WTC11 (cell line): ENCODE data around the gene COPB2. TPM values are rescaled to one million over a fixed set of nuclear protein-coding genes. Genes with fewer than 3 reads are reported as not detected.
A peak's percentile ranks its signal among the peaks of the same experiment; 100 is the strongest.

Source experiments
- ATAC-seq: fragments of 200-7000 bp; cut with Tn5 transposase; 2 replicates; pipeline ENCODE4 v1.10.0; 2021; ENCODE audit warnings: mild to moderate bottlenecking, moderate library complexity
- CTCF ChIA-PET: fragments of 300-600 bp; sonication (Branson Sonifier 250); formaldehyde crosslinking; loops from one replicate; lab custom pipeline; 2021; ENCODE audit warnings: antibody characterized with exemption; lab: Charles Lee
- POLR2A ChIA-PET: fragments of 350-600 bp; sonication (Branson Sonifier 250); formaldehyde crosslinking; loops from one replicate; lab custom pipeline; 2021; ENCODE audit warnings: antibody characterized with exemption; lab: Charles Lee
- DNase-seq: peaks from one replicate; pipeline ENCODE4 v3.0.0; 2021; ENCODE audit warnings: low spot score
- H3K27ac Mint-ChIP-seq: 2 replicates; pipeline ENCODE4 v1.8.0; 2021; ENCODE audit warnings: mixed read lengths
- H3K27me3 Mint-ChIP-seq: 2 replicates; pipeline ENCODE4 v1.8.0; 2021; ENCODE audit warnings: low read depth, mild to moderate bottlenecking, moderate library complexity, mixed read lengths
- H3K36me3 Mint-ChIP-seq: 2 replicates; pipeline ENCODE4 v1.8.0; 2021; ENCODE audit warnings: mixed read lengths
- H3K4me1 Mint-ChIP-seq: 2 replicates; pipeline ENCODE4 v1.8.0; 2022; ENCODE audit warnings: mixed read lengths
- H3K4me3 Mint-ChIP-seq: 2 replicates; pipeline ENCODE4 v1.8.0; 2021; ENCODE audit warnings: mild to moderate bottlenecking, moderate library complexity, mixed read lengths
- H3K9me3 Mint-ChIP-seq: 2 replicates; pipeline ENCODE4 v1.8.0; 2021; ENCODE audit warnings: mixed read lengths
- ATF1 ChIP-seq: sonication (generic); formaldehyde crosslinking; IDR thresholded peaks from 2 replicates; pipeline ENCODE4 v1.8.1; 2023; ENCODE audit warnings: mild to moderate bottlenecking, moderate library complexity, missing genetic modification reagents
- ATF6 ChIP-seq: sonication (generic); formaldehyde crosslinking; IDR thresholded peaks from 2 replicates; pipeline ENCODE4 v1.8.1; 2023; ENCODE audit warnings: mild to moderate bottlenecking, missing genetic modification reagents
- CREM ChIP-seq: sonication (generic); formaldehyde crosslinking; IDR thresholded peaks from 2 replicates; pipeline ENCODE4 v1.8.1; 2022; ENCODE audit warnings: mild to moderate bottlenecking, missing genetic modification reagents, moderate library complexity
- CTCF ChIP-seq: fragments of 200-600 bp; IDR thresholded peaks from 2 replicates; pipeline ENCODE4 v1.8.0; 2022; ENCODE audit warnings: antibody characterized with exemption
- E2F1 ChIP-seq: sonication (generic); formaldehyde crosslinking; IDR thresholded peaks from 2 replicates; pipeline ENCODE4 v1.8.0; 2022; ENCODE audit warnings: mild to moderate bottlenecking, missing genetic modification reagents
- ETV6 ChIP-seq: sonication (generic); formaldehyde crosslinking; IDR thresholded peaks from 2 replicates; pipeline ENCODE4 v1.8.1; 2022; ENCODE audit warnings: mild to moderate bottlenecking, missing genetic modification reagents
- GRHL2 ChIP-seq: fragments of 250-450 bp; sonication (Bioruptor Pico); IDR thresholded peaks from 2 replicates; pipeline ENCODE4 v1.8.0; 2022; ENCODE audit warnings: mild to moderate bottlenecking, moderate library complexity; ENCODE audit not compliant: insufficient replicate concordance, severe bottlenecking
- JAZF1 ChIP-seq: fragments of 250-450 bp; sonication (Bioruptor Pico); IDR thresholded peaks from 2 replicates; pipeline ENCODE4 v1.9.0; 2021; ENCODE audit warnings: moderate library complexity, mild to moderate bottlenecking, inconsistent platforms
- JUN ChIP-seq: sonication (generic); formaldehyde crosslinking; IDR thresholded peaks from 2 replicates; pipeline ENCODE4 v1.8.0; 2023; ENCODE audit warnings: mild to moderate bottlenecking, missing genetic modification reagents
- PRDM15 ChIP-seq: sonication (generic); formaldehyde crosslinking; IDR thresholded peaks from 2 replicates; pipeline ENCODE4 v1.8.0; 2022; ENCODE audit warnings: missing genetic modification reagents
- PRRX2 ChIP-seq: fragments of 250-450 bp; sonication (Bioruptor Pico); IDR thresholded peaks from 2 replicates; pipeline ENCODE4 v1.8.0; 2021; ENCODE audit warnings: mild to moderate bottlenecking
- TEAD1 ChIP-seq: sonication (generic); formaldehyde crosslinking; IDR thresholded peaks from 2 replicates; pipeline ENCODE4 v1.8.0; 2022; ENCODE audit warnings: mild to moderate bottlenecking, missing genetic modification reagents
- USF2 ChIP-seq: sonication (generic); formaldehyde crosslinking; IDR thresholded peaks from 2 replicates; pipeline ENCODE4 v1.8.1; 2023; ENCODE audit warnings: mild to moderate bottlenecking, missing genetic modification reagents, moderate library complexity
- ZBTB43 ChIP-seq: sonication (generic); formaldehyde crosslinking; IDR thresholded peaks from 2 replicates; pipeline ENCODE4 v1.8.1; 2023; ENCODE audit warnings: mild to moderate bottlenecking, missing genetic modification reagents
- ZNF263 ChIP-seq: sonication (generic); formaldehyde crosslinking; IDR thresholded peaks from 2 replicates; pipeline ENCODE4 v1.8.1; 2022; ENCODE audit warnings: low read depth, mild to moderate bottlenecking, moderate library complexity, missing genetic modification reagents
- ZNF423 ChIP-seq: fragments of 250-450 bp; sonication (Bioruptor Pico); IDR thresholded peaks from 2 replicates; pipeline ENCODE4 v2.1.2; 2022; ENCODE audit warnings: mild to moderate bottlenecking, moderate library complexity
- ZNF532 ChIP-seq: fragments of 250-450 bp; sonication (Bioruptor Pico); IDR thresholded peaks from 2 replicates; pipeline ENCODE4 v1.9.0; 2021; ENCODE audit warnings: mild to moderate bottlenecking, borderline replicate concordance
- ZSCAN18 ChIP-seq: fragments of 250-450 bp; sonication (Bioruptor Pico); IDR thresholded peaks from 2 replicates; pipeline ENCODE4 v2.1.2; 2022; ENCODE audit warnings: mild to moderate bottlenecking, moderate library complexity
- total RNA-seq: library from RNA; stranded (reverse); gene quantifications from 3 replicates; pipeline ENCODE4 v1.2.3, GENCODE V29; 2021

Gene COPB2
- total RNA-seq, 1 experiment from 2014 or later, result 141 TPM

- Mint-ChIP-seq H3K36me3 (peaks cover 2% of the 10 kb centered on the region; the same call in 1 of the 2 replicates), H3K9me3 (no peaks in the 10 kb centered on the region), H3K4me3 (no peak overlapping the region), H3K27me3 (no peaks in the 10 kb centered on the region), H3K4me1 (peaks cover 15% of the 10 kb centered on the region), H3K27ac (no peak overlapping the region)
- ChIA-PET CTCF (no interaction called here), POLR2A (no interaction called here)
- peak; percentile 60; the same call in 1 of the 2 replicates for ATAC-seq
- DNase-seq, result no peak
- no peak for TF ChIP-seq ZBTB43 (CRISPR knock-in tag)
- no peak for TF ChIP-seq ETV6 (CRISPR knock-in tag)
- no peak for TF ChIP-seq ZSCAN18 (CRISPR knock-in tag)
- TF ChIP-seq JAZF1 (CRISPR knock-in tag), result no peak
- TF ChIP-seq GRHL2, result no peak
- TF ChIP-seq ATF6 (CRISPR knock-in tag), result no peak
- no peak for TF ChIP-seq ATF1 (CRISPR knock-in tag)
- TF ChIP-seq CTCF, result no peak
- no peak for TF ChIP-seq ZNF423
- TF ChIP-seq USF2 (CRISPR knock-in tag), result no peak
- TF ChIP-seq PRRX2 (CRISPR knock-in tag), result no peak
- TF ChIP-seq JUN (CRISPR knock-in tag), result no peak
- no peak for TF ChIP-seq ZNF532 (CRISPR knock-in tag)
- TF ChIP-seq CREM (CRISPR knock-in tag), result no peak
- TF ChIP-seq E2F1 (CRISPR knock-in tag), result no peak
- no peak for TF ChIP-seq TEAD1 (CRISPR knock-in tag)
- TF ChIP-seq ZNF263, result no peak
- TF ChIP-seq PRDM15 (CRISPR knock-in tag), result no peak
Observed at GRCh38 chr3:139430493-139430892, 41.0 kb upstream of the COPB2 start.
